ENCODE measurements around the gene VGLL3. TPM values are rescaled to one million over a fixed set of nuclear protein-coding genes. Genes with fewer than 3 reads are reported as not detected.

Gene VGLL3
- polyA plus RNA-seq, 1 experiment: 27.2 TPM

DNA sequence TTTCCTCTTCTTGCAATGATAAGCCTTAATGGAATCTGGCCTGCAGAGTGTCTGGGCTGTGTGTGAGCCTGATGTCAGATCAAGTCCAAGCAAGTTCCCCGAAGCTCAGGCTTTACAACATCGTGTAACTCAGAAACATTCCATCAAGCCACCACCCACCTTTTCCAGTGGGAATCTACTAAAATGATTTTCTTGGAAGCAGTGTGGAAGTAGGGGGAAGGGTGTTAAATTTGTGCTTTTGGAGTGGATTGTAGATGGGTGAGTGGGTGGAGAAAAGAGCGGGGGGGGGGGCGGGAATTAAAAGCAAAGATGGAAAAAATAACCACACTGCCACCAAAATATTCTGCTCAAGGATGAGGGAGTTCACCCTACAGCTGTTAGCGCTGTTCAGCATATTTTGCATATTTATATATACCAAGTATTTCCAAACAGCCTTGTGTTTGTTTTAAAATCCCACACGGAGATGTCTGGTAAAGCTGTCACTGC lies 53.6 kb downstream of the VGLL3 start:
- DNase-seq (ENCODE audit: low read depth, low spot score): peak; percentile 84
- TF ChIP-seq CTCF (IDR thresholded peaks at IDR 0.05; ENCODE audit: low read depth, low read length): no peak
- ChIA-PET CTCF (interaction anchor here (1.3 kb wide), 1 partner anchor 69 kb away, joined by 3 read pairs; no protein-coding TSS in a partner anchor), POLR2A (interaction anchor here (0.5 to 2.6 kb wide), 14 partner anchors 8 to 152 kb away, joined by 3 to 18 read pairs (median 5); partner anchors contain the start of gene VGLL3)
- Histone ChIP-seq H3K4me3 (ENCODE audit: low read depth, low read length) (no peak overlapping the region), H3K27ac (ENCODE audit: low read depth, low read length) (peak overlapping the region; percentile 88), H3K9me3 (ENCODE audit: control insufficient read depth, insufficient read depth, low read length) (no peaks in the 10 kb centered on the region), H3K27me3 (ENCODE audit: control insufficient read depth, insufficient read depth, low read length) (no peaks in the 10 kb centered on the region)

DNA sequence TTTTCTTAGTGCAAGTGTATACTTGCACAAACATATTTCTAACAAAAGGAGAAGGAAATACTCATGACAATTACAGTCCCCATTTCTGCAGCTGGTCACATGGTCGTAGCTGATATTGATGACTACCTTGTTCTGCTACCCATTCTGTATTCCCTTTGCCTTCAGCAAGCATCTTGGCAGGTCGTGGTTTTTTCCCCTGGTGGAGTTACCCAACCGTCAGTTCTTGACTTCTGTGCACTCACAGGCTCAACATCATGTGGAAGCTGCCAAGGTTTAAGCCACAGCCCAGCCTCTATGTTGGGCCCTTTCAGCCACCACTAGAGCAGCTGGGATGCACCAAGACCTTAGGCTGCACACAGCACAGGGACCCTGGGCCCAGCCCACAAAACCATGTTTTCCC lies 56.1 kb downstream of the VGLL3 start:
- Histone ChIP-seq H3K9me3 (ENCODE audit: control insufficient read depth, insufficient read depth, low read length) (no peaks in the 10 kb centered on the region), H3K4me3 (ENCODE audit: low read depth, low read length) (no peak overlapping the region), H3K27ac (ENCODE audit: low read depth, low read length) (no peak overlapping the region), H3K27me3 (ENCODE audit: control insufficient read depth, insufficient read depth, low read length) (no peaks in the 10 kb centered on the region)
- ChIA-PET CTCF (no interaction called here), POLR2A (no interaction called here)
- no peak for TF ChIP-seq CTCF (IDR thresholded peaks at IDR 0.05; ENCODE audit: low read depth, low read length)
- no peak for DNase-seq (ENCODE audit: low read depth, low spot score)

DNA sequence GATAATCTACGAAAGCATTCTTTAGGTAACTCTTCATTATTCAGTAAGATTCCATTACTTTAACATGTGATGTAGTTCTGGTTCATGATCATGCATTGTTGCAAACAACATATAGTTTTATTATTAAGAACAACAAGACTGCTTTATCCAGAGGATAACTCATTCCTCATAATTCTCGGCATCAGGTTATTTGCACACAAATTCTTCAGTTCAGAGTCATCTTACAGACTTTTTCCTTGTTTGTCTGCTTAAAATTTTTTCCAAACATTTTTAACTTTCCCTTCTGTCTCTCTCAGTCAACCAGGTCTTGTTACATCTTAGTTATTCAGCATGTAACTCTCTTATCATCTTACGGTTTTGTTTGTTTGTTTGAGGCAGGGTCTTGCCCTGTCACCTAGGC lies 60.1 kb downstream of the VGLL3 start:
- ChIA-PET CTCF (no interaction called here), POLR2A (no interaction called here)
- Histone ChIP-seq H3K27me3 (ENCODE audit: control insufficient read depth, insufficient read depth, low read length) (no peaks in the 10 kb centered on the region), H3K27ac (ENCODE audit: low read depth, low read length) (no peak overlapping the region), H3K4me3 (ENCODE audit: low read depth, low read length) (no peak overlapping the region), H3K9me3 (ENCODE audit: control insufficient read depth, insufficient read depth, low read length) (no peaks in the 10 kb centered on the region)
- no peak for TF ChIP-seq CTCF (IDR thresholded peaks at IDR 0.05; ENCODE audit: low read depth, low read length)
- no peak for DNase-seq (ENCODE audit: low read depth, low spot score)

DNA sequence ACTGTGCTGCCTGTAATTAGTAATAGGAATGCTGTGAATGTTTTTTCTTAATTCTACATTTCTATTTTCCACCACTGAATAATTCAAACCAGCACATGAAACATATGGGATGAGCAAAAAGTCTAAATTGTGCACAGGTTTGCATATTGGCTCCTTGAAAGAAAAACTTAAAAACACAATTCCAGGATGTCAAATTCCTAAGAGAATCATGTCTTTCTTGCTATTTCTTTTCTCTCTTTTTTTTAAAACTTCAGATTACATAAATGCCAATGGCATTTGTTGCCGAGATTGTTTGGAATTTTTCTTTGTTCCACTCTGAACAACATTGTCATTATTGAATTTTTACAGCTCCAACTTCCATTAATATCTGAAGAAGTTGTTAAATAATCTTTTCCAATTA lies 60.8 kb downstream of the VGLL3 start:
- DNase-seq (ENCODE audit: low read depth, low spot score): no peak
- no peak overlapping the region for H3K27ac ChIP-seq (ENCODE audit: low read depth, low read length)
- POLR2A ChIA-PET: no interaction called here
- no peak for TF ChIP-seq CTCF (IDR thresholded peaks at IDR 0.05; ENCODE audit: low read depth, low read length)
- no peaks in the 10 kb centered on the region for H3K9me3 ChIP-seq (ENCODE audit: control insufficient read depth, insufficient read depth, low read length)
- H3K4me3 ChIP-seq (ENCODE audit: low read depth, low read length): no peak overlapping the region
- no peaks in the 10 kb centered on the region for H3K27me3 ChIP-seq (ENCODE audit: control insufficient read depth, insufficient read depth, low read length)
- CTCF ChIA-PET: no interaction called here

DNA sequence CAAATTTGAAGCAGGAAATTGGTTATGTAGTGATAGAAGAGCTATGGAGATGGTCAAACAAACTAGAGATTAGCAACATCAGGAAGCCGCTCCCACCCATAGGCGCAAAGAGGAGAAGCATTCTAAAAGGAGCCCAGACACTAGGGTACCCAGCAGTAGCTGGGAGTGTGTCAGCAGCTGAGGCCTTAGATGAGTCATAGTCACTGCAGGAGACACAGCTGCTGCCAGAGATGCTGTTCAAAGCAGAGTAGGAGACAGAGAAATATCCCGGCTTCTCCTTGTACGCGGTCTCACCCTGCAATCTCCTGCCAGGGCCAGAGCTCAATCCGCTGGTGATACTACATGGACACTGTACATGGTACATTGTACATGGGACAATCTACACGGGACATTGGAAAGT lies 61.9 kb downstream of the VGLL3 start:
- Histone ChIP-seq H3K9me3 (ENCODE audit: control insufficient read depth, insufficient read depth, low read length) (no peaks in the 10 kb centered on the region), H3K27me3 (ENCODE audit: control insufficient read depth, insufficient read depth, low read length) (no peaks in the 10 kb centered on the region), H3K4me3 (ENCODE audit: low read depth, low read length) (no peak overlapping the region), H3K27ac (ENCODE audit: low read depth, low read length) (no peak overlapping the region)
- no peak for DNase-seq (ENCODE audit: low read depth, low spot score)
- CTCF ChIA-PET: interaction anchor here (0.7 to 1.4 kb wide), 2 partner anchors 143 to 154 kb away, joined by 3 to 4 read pairs; no protein-coding TSS in a partner anchor
- POLR2A ChIA-PET: interaction anchor here (0.7 to 1.3 kb wide), 2 partner anchors 8 to 61 kb away, joined by 3 read pairs; no protein-coding TSS in a partner anchor
- TF ChIP-seq CTCF (IDR thresholded peaks at IDR 0.05; ENCODE audit: low read depth, low read length): no peak

All from AG04450 (cell line).